HCT116 (cell line): ENCODE data around the gene LOXL1. TPM values are rescaled to one million over a fixed set of nuclear protein-coding genes. Genes with fewer than 3 reads are reported as not detected.
A peak's percentile ranks its signal among the peaks of the same experiment; 100 is the strongest.

Source experiments
- ATAC-seq: fragments of 200-7000 bp; cut with Tn5 transposase; 2 replicates; pipeline ENCODE4 v1.9.1; 2020; ENCODE audit warnings: mild to moderate bottlenecking, moderate library complexity
- BruUV-seq: library from RNA; stranded (reverse); fragments of 400-500 nt; replicated peaks from 2 replicates; lab custom pipeline; 2021; lab: Mats Ljungman, UMichigan
- CTCF ChIA-PET: fragments of 300-600 bp; sonication (Branson Sonifier 250); formaldehyde crosslinking; loops from one replicate; lab custom pipeline; 2021; ENCODE audit warnings: antibody characterized with exemption; lab: Charles Lee
- POLR2A ChIA-PET: fragments of 300-600, 350-600 bp; sonication (Branson Sonifier 250); formaldehyde crosslinking; loops from one replicate; lab custom pipeline; 2021; ENCODE audit warnings: antibody characterized with exemption; lab: Charles Lee
- RAD21 ChIA-PET, 2 experiments: fragments of 300-600 bp; sonication (Branson Sonifier 250); formaldehyde crosslinking; loops; one replicate each; lab custom pipeline; 2023; ENCODE audit warnings: low total read pairs in 2 of 2; ENCODE audit not compliant: uncharacterized antibody in 2 of 2, unreplicated experiment in 2 of 2, low non-redundant PET in 1 of 2; lab: Charles Lee
- DNase-seq: peaks from one replicate; pipeline ENCODE4 v3.0.0-alpha.2; 2010; ENCODE audit warnings: low read depth, low spot score
- H2AFZ ChIP-seq: fragments of 200-600 bp; shearing (Covaris generic), sonication (generic); 2 replicates; pipeline ENCODE4 v1.6.1; 2017; ENCODE audit warnings: low read depth, mixed run types, mixed read lengths, antibody characterized with exemption, low read length; ENCODE audit not compliant: poor library complexity, severe bottlenecking
- H3K27ac ChIP-seq: 2 replicates; pipeline ENCODE4 v1.5.1; 2012; ENCODE audit warnings: low read depth, low read length
- H3K27me3 ChIP-seq: fragments of 200-600 bp; sonication (generic); 2 replicates; pipeline ENCODE4 v1.6.1; 2016; ENCODE audit warnings: mixed run types, low read length, mixed read lengths; ENCODE audit not compliant: insufficient read depth
- H3K36me3 ChIP-seq, 2 experiments: fragments of 200-500 bp in 1 of 2; fragments of 200-600 bp in 1 of 2; sonication (Bioruptor generic) in 1 of 2; sonication (generic) in 1 of 2; 2 replicates each; pipeline versions ENCODE4 v1.5.1 to v1.6.1; 2014 to 2016; ENCODE audit warnings: low read length in 2 of 2, inconsistent platforms in 1 of 2, mixed read lengths in 1 of 2, mixed run types in 1 of 2; ENCODE audit not compliant: insufficient read depth in 2 of 2, control insufficient read depth in 1 of 2
- H3K4me1 ChIP-seq, 2 experiments: fragments of 200-600 bp in 1 of 2; sonication (generic) in 1 of 2; 2 replicates each; pipeline versions ENCODE4 v1.5.1 to v1.6.1; 2012 to 2017; ENCODE audit warnings: low read length in 2 of 2, inconsistent platforms in 1 of 2, mild to moderate bottlenecking in 1 of 2, mixed read lengths in 1 of 2, mixed run types in 1 of 2, moderate library complexity in 1 of 2; ENCODE audit not compliant: insufficient read depth in 2 of 2, control insufficient read depth in 1 of 2
- H3K4me2 ChIP-seq: fragments of 200-600 bp; sonication (generic); 2 replicates; pipeline ENCODE4 v1.6.1; 2017; ENCODE audit warnings: mixed run types, low read length, mixed read lengths
- H3K4me3 ChIP-seq, 2 experiments: fragments of 200-600 bp in 1 of 2; sonication (generic) in 1 of 2; replicated peaks in 1 of 2; 2 replicates each; pipeline ENCODE4 v1.5.1; 2011 to 2016; ENCODE audit warnings: low read length in 2 of 2, control low read depth in 1 of 2, low read depth in 1 of 2, mild to moderate bottlenecking in 1 of 2, mixed read lengths in 1 of 2, mixed run types in 1 of 2
- H3K79me2 ChIP-seq: fragments of 200-600 bp; sonication (generic); 2 replicates; pipeline ENCODE4 v1.6.1; 2017; ENCODE audit warnings: mild to moderate bottlenecking, mixed run types, low read length, moderate library complexity, mixed read lengths; ENCODE audit not compliant: insufficient read depth
- H3K9ac ChIP-seq: fragments of 200-600 bp; sonication (generic); 2 replicates; pipeline ENCODE4 v1.6.1; 2016; ENCODE audit warnings: low read length, mixed read lengths
- H3K9me2 ChIP-seq: fragments of 200-600 bp; sonication (generic), shearing (Covaris generic); 2 replicates; pipeline ENCODE4 v1.6.1; 2017; ENCODE audit warnings: mixed run types, mild to moderate bottlenecking, moderate library complexity; ENCODE audit not compliant: insufficient read depth
- H3K9me3 ChIP-seq, 2 experiments: fragments of 200-500 bp in 1 of 2; fragments of 200-600 bp in 1 of 2; sonication (Bioruptor generic) in 1 of 2; sonication (generic) in 1 of 2; 2 replicates each; pipeline ENCODE4 v1.6.1; 2014 to 2017; ENCODE audit warnings: low read length in 2 of 2, mixed read lengths in 2 of 2, inconsistent platforms in 1 of 2, low read depth in 1 of 2, mild to moderate bottlenecking in 1 of 2, mixed run types in 1 of 2, moderate library complexity in 1 of 2; ENCODE audit not compliant: control insufficient read depth in 1 of 2, insufficient read depth in 1 of 2
- H4K20me1 ChIP-seq: fragments of 200-600 bp; sonication (generic), shearing (Covaris generic); 2 replicates; pipeline ENCODE4 v1.6.1; 2017; ENCODE audit warnings: mixed run types, mild to moderate bottlenecking, moderate library complexity; ENCODE audit not compliant: insufficient read depth
- FOSL1 ChIP-seq: IDR thresholded peaks from 2 replicates; pipeline ENCODE4 v1.6.1; 2012; ENCODE audit warnings: low read depth
- JUND ChIP-seq: IDR thresholded peaks from 2 replicates; pipeline ENCODE4 v1.6.1; 2012
- REST ChIP-seq: IDR thresholded peaks from 2 replicates; pipeline ENCODE4 v1.6.1; 2012; ENCODE audit warnings: low read depth
- SP1 ChIP-seq: IDR thresholded peaks from 2 replicates; pipeline ENCODE4 v1.6.1; 2012; ENCODE audit warnings: low read depth
- SRF ChIP-seq: IDR thresholded peaks from 2 replicates; pipeline ENCODE4 v1.6.1; 2012; ENCODE audit warnings: low read depth
- ZFX ChIP-seq: fragments of 450-650 bp; IDR thresholded peaks from 2 replicates; pipeline ENCODE4 v1.6.1; 2017
- intact Hi-C: fragments of 100-400 bp; cut with micrococcal nuclease; formaldehyde crosslinking; loops from 2 replicates; pipeline ENCODE4 v1.10.0; 2022
- total RNA-seq: library from RNA; stranded (reverse); gene quantifications from one replicate; pipeline ENCODE4 v1.2.1, GENCODE V29; 2021; ENCODE audit not compliant: unreplicated experiment

LOXL1 gene
- total RNA-seq, 1 experiment from 2014 or later: 14.9 TPM

GRCh38 chr15:73988445-73988969 is 62.2 kb downstream of the LOXL1 start:
- no peak for ATAC-seq

DNA sequence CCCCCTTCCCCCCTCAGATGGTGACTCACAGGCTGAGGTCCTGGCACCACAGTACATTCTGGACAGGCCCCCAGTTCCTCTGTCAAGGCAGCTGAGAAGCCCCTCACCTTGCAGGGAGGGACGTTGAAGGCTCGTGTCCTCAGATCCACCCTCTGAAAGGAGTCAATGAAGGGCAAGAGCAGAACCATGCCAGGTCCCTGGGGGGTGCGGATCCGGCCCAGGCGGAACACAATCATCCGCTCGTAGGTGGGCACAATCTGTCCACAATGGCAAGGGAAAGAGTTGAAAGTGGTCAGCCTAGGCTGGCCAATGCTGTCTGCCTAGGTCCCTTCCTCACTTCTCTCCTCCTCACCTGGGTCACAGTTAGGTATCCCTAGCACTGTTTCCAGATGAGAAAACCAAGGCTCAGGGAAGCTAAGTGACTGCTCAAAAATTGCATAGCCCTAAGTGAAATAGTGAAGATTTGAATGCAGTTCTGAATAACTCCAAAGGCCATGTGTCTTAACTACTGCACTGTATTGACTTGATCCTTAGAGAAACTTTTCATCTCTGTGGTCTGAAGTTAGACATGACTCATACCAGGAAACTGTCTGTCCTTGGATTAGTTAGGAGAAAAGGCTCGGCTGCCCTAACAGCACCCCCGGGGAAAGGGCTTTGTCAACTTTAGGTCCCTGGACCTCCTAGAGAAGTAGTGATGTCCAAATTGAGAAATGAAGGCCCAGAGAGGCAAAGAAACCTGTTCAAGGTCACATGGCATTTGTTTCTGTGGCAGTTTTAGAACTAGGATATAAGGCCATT is 62.9 kb downstream of the LOXL1 start:
- H3K27me3 ChIP-seq: no peaks in the 10 kb centered on the region
- 0 out of 4 replicates have a peak overlapping the region, but pooled peaks of 1 of the 2 experiments have one; percentile 2 for H3K4me3 ChIP-seq
- peak; percentile 18 for DNase-seq
- peak; percentile 48; the same call in 1 of the 2 replicates for TF ChIP-seq SP1
- no peak for TF ChIP-seq REST
- TF ChIP-seq ZFX: no peak
- no peak for TF ChIP-seq SRF
- peak; percentile 71; the same call in 1 of the 2 replicates for TF ChIP-seq FOSL1
- peak; percentile 62; the same call in 1 of the 2 replicates for TF ChIP-seq JUND
- RAD21 ChIA-PET: no interaction called here
- no peak for ATAC-seq
- H3K9me2 ChIP-seq: no peaks in the 10 kb centered on the region
- H3K79me2 ChIP-seq: no peaks in the 10 kb centered on the region
- intact Hi-C loops: no loop called here
- no TSS peak for BruUV-seq
- H2AFZ ChIP-seq: no peak overlapping the region
- H3K9ac ChIP-seq: peak overlapping the region; percentile 21
- POLR2A ChIA-PET: no interaction called here
- CTCF ChIA-PET: interaction anchor here (1.3 kb wide), 1 partner anchor 16 kb away, joined by 4 read pairs; no protein-coding TSS in a partner anchor
- peak overlapping the region; percentile 64 for H3K4me2 ChIP-seq
- H3K9me3 ChIP-seq: no peaks in the 10 kb centered on the region
- H3K36me3 ChIP-seq: no peaks in the 10 kb centered on the region
- peaks cover 20 to 60% of the 10 kb centered on the region in 2 experiments for H3K4me1 ChIP-seq
- H4K20me1 ChIP-seq: no peaks in the 10 kb centered on the region
- peak overlapping the region; percentile 26; the same call in 1 of the 2 replicates for H3K27ac ChIP-seq

More at GRCh38 chr15:73988445-73988969, 62.2 kb downstream of the LOXL1 start:
- peak overlapping the region; percentile 64 for H3K4me2 ChIP-seq
- H2AFZ ChIP-seq: no peak overlapping the region
- no peaks in the 10 kb centered on the region for H3K9me3 ChIP-seq
- no peak overlapping the region for H3K9ac ChIP-seq
- no peak for DNase-seq
- CTCF ChIA-PET: interaction anchor here (1.3 kb wide), 1 partner anchor 16 kb away, joined by 4 read pairs; no protein-coding TSS in a partner anchor
- H3K4me3 ChIP-seq: no peak overlapping the region
- no peaks in the 10 kb centered on the region for H3K79me2 ChIP-seq
- BruUV-seq: no TSS peak
- RAD21 ChIA-PET: no interaction called here
- H3K36me3 ChIP-seq: no peaks in the 10 kb centered on the region
- no peak for TF ChIP-seq JUND
- peaks cover 24 to 58% of the 10 kb centered on the region in 2 experiments for H3K4me1 ChIP-seq
- H3K27ac ChIP-seq: no peak overlapping the region
- no peaks in the 10 kb centered on the region for H4K20me1 ChIP-seq
- no peaks in the 10 kb centered on the region for H3K27me3 ChIP-seq
- H3K9me2 ChIP-seq: no peaks in the 10 kb centered on the region
- POLR2A ChIA-PET: no interaction called here
- intact Hi-C loops: no loop called here
